HPDE6-E6E7 (cell line): ENCODE data around the gene C16orf90.
"Not testable (repeated sequence)": the region's sequence is repeated elsewhere in the genome, so short reads cannot be mapped to it uniquely, and the experiment has no call there.

Experiments used
- DNase-seq: peaks from one replicate; pipeline ENCODE4 v3.0.0; 2011; ENCODE audit warnings: missing footprints; ENCODE audit errors: extremely low spot score

Gene C16orf90, protein sequence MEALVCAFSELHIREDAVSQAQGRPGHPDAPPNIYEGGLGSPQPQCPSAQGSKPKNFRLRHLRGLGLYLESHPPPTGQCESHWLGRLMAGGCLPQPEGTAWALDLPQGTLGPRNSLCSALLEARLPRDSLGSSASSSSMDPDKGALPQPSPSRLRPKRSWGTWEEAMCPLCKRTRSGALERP

DNA sequence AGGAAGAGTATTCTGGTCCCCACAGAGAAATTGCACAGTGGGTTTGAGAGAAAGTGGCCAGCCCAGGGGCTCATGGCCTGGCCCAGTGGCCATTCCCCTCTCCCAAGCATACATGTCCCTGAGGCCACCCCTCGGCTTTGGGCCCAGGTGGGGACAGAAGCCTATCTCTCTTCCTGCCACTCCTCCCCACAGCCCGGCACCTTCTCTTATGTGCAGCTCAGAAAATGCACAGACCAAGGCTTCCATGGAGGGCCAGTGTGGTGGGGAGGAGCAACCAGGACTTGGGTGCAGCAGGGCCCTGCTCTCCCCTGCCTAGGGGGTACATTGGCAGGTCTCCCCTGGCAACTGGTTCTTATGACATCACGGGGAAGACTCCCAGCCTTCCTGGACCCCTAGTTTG lies at the start of gene C16orf90:
TSS of gene C16orf90 (minus strand) at position 314 of the 400 bp plus-strand sequence. CDS start at position 246, 68 bp downstream.
- no peak for DNase-seq

DNA sequence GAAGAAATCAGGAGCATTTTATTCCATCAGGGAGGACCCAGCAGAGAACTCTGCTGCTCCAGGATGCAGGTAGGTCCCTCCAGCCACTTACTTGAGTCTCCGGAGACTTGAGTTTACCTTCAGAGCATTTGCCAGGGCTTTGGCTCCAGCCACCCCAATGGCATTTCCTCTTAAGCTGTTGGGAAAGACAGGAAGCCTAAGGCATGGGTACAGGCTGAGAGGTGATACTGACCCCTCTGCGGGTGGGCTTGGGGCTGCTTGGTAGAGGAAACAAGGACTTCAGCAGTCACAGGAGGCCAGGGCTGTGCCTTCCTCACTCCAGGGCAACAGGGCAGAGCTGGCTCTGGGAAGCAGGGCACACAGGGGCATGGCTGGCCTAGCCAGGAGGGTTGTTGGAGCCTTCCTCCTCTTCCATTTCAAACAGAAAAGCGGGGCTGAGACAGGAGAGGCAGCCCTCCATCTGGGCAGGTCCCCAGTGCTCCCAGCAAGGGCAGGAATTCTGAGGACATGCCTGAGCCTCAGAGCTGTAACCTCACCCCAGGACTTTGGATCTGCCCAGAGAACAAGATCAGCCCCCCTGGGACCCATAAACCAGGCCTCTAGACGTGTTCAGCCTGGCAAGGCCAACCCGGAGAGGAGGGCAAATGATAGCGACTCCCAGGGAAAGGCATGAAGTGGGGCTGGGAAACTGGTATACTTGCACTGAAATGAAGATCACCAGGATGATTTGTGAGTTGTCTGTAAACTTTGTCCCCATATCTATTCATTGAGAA lies 47.5 kb upstream of the C16orf90 start:
- no peak for DNase-seq

DNA sequence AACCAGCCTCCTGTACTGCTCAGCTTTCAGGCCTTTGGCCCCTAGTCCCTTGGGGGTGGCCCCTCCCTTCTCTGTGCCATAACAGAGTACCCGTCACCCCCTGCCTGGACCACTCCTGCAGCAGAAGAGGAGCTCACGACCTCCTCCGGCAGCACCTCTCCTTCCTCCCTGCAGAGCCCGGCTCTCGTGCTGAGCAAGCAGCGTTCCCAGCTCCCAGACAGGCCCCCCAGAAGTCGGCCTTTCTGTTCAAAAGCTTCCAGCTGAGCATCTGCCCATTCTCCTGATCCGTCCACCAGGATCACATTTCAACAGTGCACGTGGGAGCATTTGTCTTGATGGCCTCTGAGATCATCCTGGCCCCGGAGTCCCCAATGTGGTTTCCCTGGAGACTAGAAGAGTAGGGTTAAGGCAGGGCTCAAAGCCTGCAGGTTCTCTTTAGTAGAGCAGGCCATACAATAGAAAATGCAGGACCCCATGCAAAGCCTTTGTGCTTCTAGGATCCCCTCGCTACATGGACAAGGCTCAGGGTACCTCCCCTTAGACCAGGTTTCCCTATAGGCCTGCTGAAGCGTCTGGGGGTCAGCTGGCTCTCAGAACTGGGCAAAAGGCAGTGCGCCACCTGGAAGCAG lies 46.4 kb upstream of the C16orf90 start:
- DNase-seq = no peak

DNA sequence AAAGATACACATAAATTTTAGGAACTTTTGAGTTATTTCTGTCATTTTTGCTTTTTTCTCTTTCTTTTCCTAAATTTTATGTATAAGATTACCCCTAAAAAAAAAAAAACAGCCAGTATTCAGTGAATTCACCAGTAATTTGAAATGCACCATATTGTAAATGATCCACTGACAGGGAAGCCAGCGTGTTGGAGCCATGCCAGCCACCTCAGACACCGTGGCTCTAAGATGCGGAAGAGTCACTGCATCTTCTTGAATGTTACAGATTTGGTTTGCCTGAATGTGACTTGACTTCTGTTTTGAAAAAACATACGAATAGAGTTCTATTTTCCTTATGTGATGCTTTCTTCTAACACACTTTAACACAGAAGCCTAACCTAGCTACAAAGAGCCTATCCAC lies 42.9 kb upstream of the C16orf90 start:
- no peak for DNase-seq

DNA sequence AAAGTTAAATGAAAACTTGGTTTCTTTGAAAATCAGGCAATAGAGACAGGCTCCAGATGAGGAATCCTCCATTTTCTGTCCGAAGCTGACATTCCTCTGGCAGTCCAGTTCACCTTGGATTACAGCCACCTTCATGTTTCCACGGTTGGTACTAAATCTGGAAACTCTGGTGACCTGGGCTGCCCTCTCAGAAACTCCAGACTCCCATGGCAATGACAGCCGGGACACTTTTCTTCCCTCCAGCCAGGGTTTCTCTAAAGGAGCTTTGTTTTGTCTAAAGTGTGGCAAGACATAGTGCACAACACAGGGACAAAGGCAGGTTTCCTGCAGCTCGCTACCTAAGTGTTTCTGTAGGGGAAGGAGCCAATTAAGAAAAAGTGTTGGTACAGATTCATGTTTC lies 41.6 kb upstream of the C16orf90 start:
- no peak for DNase-seq

DNA sequence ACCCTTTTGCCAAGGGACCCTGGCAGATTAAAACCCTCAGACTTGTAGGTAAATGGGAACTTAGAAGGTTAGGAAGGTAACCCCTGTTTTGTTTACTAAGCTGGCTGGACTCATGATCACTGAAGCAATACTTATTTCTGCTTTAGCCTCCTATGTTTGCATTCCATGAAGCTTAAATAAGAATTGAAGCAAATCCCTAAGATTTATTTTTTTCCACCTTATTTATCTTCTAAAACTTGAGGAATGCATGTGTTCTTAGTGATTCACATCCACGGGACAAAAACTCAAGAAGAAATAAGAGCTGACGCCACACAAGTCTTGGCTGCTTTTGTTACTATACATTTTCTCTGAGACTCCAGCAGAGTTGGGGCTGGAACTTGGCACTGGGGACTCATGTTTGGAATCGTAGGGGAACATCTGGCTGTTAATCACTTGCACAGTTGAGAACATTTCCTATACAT lies 41.0 kb upstream of the C16orf90 start:
- no peak for DNase-seq

DNA sequence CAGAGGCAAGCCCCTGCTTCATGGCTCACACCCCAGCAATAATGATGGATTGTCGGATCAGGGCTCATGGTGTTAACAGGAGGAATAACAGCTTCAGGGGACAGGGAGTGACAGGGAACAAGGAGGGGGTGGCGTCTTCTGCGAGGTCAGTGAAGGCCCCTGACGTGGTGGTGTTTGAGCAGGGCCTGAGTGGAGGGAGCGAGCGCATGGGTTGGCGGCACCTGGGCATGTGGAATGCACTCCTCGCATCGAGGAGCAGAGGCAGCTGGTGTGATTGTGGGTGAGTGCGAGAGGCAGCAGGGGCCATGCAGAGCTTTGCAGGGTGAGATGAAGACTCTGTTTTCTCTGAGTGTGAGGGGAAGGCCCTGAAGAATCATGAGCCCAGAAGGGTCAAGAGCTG lies 38.8 kb upstream of the C16orf90 start:
- DNase-seq = no peak

DNA sequence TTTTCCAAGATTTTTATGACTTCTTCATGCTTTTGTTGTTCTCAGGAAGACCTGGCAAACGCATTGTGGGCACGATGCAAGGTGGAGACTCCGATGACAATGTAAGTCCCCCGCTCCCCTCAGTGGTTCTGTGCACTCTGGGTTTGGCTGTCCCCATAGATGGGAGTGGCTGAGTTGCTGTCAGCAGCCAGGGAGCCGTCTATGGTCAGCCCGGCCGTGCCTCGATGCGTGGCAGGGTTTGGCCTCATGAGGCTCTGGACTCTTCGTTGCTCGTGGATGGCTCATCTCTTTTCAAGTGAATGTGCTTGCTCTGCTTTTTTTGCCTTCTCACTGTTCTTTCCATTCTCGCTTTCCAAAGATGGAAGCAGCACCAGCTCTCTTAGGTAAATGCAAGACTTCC lies 37.5 kb upstream of the C16orf90 start:
- no peak for DNase-seq

DNA sequence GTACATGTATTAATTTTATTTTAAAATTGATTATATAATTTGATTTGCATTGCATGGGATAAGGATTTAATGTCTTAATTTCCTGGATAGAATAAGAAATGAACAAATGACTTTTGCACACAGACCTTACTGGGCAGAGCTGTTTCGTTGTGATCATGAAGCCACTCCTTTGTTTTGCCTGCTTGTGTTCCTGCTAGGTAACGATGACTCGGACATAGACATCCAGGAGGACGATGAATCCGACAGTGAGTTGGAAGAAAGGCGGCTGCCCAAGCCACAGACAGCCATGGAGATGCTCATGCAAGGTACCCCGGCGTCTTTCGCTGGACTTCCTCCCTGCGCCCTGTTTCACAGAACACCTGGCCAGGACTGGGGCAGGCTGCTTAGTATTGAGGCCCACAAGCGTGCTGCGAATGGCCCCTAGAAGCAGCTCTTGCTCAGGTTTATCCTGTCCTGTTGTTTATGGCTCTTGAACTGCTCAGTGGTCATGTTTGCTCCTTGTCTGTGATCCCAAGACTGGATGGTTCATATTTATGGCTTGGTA lies 35.2 kb upstream of the C16orf90 start:
- DNase-seq = no peak

DNA sequence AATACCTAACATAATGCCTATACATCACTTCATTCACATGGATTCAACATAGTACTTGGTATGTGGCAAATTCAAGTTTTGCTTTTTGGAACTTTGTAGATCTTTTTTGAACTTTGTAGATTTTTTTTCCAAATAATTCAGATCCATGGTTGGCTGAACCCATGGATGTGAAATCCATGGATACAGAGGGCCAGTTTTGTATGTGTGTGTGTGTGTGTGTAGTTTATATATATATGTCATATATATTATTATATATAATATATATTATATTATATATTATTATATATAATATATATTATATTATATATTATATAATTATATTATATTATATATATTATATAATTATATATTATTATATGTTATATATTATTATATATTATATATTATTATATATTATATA lies 33.9 kb upstream of the C16orf90 start:
- DNase-seq = no peak

DNA sequence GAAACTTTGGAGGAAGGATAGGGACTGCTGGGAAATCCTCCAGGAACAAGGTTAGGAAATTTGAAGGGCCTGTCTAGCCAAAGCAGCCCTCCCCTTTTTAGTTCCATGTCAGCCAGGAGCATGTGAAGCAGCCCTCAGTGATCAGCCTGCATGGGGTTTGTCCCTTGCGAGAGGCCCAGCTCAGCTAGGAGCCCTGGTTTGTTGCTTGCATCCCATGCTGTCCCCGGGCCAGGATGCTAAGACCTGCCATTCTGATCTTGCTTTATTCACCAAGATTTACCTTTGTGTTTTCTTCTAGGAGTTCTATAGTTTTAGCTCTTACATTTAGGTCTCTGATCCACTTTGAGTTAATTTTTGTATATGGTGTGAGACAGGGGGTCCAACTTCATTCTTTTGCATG lies 33.1 kb upstream of the C16orf90 start:
- no peak for DNase-seq

DNA sequence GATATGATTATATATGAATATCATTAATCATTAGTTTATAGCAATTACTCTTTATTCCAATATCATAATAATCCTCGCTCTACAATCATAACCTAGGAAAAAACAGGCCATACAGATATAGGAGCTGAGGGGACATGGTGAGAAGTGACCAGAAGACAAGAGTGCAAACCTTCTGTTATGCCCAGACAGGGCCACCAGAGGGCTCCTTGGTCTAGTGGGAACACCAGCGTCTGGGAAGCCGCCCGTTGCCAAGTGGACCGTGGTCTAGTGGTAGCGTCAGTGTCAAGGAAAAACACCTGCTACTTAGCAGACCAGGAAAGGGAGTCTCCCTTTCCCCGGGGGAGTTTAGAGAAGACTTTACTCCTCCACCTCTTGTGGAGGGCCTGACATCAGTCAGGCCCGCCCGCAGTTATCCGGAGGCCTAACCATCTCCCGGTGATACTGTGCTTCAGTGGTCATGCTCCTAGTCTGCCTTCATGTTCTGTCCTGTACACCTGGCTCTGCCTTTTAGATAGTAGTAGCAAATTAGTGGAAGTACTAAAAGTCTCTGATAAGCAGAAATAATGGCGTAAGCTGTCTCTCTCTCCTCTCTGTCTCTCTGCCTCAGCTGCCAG lies 32.0 kb upstream of the C16orf90 start:
- DNase-seq = not testable (repeated sequence)

DNA sequence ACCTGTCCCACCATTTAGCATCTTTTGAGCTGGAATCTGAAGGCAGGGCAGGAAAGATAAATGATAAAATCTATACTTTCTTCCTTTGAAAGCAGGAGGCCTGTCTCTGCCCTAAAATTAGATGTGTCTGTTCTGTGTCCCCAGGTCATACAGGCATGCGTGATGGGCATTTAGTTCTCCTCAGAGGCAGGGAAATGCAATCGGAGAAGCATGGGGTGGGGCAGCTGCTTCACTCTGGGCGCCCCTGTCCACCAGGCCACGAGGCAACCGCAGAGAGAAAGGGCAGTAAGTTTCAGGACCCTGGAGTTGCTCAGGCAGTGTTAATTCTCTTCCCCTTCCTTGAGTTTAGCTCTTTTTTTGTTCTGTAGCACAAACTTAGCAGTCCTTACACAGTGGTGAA lies 30.7 kb upstream of the C16orf90 start:
- DNase-seq = no peak

DNA sequence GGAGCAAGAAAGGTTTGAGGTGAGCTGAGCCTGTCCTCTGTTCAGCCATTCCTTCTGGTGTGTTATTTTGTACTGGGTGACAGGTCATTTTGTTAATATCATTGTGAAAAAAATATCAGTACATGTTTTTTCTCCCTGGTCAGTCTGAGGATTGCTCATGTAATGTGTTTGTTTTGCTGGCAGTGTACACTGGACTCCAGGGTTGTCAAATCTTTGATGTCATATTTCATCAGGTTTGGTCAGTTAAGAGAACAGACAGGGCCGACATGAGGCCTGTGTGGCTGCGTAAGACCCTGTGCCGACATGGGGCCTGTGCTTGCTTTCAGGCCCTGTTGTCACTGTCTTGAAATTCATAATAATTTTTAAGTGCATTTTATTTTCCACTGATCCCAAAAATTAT lies 28.0 kb upstream of the C16orf90 start:
- no peak for DNase-seq

DNA sequence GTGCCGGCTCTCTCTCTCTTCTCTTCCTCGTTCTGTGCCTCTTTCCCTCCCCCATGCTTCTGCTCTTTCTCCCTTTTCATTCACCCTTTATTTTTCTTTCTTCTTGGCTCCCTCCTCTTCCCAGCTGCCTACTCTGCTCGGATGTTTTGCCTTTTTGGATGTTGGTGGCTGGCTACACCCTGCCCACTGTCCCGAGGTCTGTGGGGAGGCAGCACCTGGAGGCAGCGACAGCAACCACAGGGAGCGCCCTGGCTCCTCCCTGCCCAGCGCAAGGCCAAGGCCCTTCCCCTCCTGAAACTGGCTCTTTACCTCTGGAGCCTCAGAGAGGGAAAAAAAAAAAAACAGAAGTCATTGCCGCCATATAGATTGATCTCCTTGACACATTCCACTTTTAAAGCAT lies 25.6 kb upstream of the C16orf90 start:
- DNase-seq = no peak

DNA sequence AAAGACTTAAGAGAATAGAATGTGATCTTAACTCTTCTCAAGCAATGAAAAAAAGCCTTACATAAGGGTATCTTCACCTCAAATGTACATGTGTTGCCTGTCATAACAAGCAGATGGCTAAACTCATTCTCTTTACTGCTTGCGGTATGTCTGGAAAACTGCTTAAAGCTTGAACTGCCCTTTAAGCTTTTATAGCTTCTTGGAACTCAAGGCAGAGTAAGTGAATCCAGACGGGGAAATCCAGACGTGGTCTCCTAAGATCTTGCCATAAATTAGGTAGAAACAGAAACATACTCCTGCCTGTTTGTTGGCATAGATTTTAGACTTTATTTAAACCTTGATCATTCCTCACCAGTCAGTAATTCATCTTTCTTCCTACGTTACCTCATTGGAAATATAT lies 25.1 kb upstream of the C16orf90 start:
- no peak for DNase-seq

DNA sequence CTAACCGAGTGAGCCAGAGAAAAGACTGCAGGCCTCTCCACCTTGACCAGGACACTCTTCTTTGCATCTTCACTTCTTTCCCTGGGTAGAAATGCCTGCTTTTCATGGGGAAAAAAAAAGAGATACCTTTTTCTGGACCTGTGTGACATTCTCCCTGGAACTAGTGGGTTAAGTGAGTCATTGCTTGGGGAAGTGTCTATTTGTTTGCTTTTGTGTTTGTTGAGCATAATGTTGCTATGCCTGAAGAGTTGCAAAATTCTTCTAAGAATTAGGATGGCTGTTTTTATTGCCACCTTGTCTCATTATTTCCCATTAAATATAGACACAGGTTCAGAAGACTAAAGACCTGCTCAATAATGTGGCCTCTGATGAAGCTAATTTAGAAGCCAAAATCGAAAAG lies 24.3 kb upstream of the C16orf90 start:
- no peak for DNase-seq

DNA sequence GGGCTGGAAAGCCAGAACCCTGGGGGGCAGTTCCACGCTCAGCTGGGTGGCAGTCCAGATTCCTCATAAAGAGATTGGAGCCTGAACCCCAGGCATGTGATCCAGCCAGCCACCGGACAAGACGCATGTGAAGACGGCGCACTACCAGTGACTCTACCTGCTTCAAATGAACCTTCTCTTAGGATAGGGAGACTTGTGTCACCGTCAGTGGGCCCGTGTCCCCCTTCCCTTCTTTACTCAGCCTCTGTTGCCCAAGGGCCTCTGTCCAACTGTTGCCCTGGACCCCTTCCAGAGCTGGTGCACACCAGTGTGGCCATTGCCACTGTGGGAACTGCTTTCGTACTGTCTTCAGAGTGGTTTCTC lies 23.7 kb upstream of the C16orf90 start:
- DNase-seq = no peak

DNA sequence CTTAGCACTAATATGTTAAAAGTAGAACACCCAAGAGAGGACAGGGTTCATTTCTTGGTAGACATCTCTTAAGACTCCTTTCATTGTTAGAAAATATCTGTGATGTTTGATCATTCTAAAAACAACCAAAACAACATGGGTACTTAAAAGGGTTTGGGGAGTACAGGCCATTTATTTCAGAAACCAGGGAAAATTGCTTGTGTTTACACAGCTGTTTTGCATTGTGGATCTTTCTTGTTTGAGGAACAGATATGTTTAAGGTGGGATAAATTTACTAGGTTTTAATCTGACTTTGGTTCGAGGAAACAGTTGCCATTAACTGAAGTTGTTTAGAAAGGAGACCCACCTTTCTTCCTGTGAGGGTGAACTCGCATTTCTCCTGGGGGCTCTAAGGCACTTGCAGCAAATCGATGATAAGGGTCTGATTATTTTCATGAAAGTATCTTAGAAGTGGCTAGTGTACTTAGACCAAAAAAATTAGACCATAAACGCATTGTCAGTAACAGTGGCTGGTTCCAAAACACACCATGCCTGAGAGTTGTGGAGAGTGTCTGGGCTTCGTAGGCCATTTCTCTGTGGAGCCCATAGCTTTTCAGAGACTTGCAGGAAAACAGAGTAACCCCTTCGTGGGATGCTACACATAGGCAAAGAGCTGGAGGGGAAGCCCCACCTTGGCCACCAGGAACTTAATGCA lies 23.1 kb upstream of the C16orf90 start:
- no peak for DNase-seq

DNA sequence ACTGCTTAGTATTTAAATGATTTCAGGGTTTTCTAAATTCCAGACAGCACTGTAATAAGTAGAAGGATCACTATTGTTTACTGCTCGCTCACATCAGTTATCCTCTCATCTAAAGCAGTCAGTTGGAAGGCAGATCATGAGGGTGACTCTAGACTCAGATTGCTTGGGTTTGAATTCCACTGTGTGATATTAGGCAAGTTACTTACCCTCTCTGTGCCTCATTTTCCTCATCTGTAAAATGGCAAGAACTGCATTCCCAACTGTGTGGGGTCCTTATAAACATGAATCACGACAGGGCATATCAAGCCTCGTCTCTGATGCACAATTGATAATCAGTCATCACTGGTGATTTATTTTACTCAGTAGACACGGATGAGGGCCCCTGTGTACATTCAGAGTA lies 20.6 kb upstream of the C16orf90 start:
- DNase-seq = no peak

DNA sequence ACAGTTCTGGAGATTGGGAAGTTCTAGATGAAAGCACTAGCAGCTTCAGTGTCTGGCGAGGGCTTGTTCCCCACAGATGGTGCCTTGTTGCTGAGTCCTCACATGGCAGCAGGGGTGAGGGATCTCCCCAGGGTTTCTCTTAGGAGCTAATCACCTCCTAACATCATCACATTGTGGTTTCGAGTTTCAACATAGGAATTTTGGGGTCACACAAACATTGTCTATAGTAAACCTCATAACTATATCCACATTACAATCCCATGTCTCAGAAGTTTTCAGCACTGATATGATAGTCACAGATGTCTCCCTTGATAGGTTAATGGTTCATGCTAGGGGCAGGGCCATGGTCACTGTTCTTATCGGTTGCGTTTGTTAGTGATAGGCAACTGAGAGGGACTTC lies 19.3 kb upstream of the C16orf90 start:
- no peak for DNase-seq
